ENCODE data around the gene DCC. TPM values are rescaled to one million over a fixed set of nuclear protein-coding genes. Genes with fewer than 3 reads are reported as not detected.

The DCC gene
- total RNA-seq, 1 donor from 2014 or later, result 0.24 TPM

- H3K27me3 Mint-ChIP-seq (ENCODE audit: unreplicated experiment), result no peaks in the 10 kb centered on the region
- no peaks in the 10 kb centered on the region for H3K36me3 Mint-ChIP-seq (ENCODE audit: unreplicated experiment)
- DNase-seq (ENCODE audit: extremely low spot score, unreplicated experiment), result no peak
- H3K4me3 Mint-ChIP-seq (ENCODE audit: unreplicated experiment), result no peak overlapping the region
- peaks cover 20% of the 10 kb centered on the region for H3K9me3 Mint-ChIP-seq (ENCODE audit: unreplicated experiment)
- no peak overlapping the region for H3K27ac Mint-ChIP-seq (ENCODE audit: unreplicated experiment)
- no peaks in the 10 kb centered on the region for H3K4me1 Mint-ChIP-seq (ENCODE audit: unreplicated experiment)
- TF ChIP-seq, protein P1, sequence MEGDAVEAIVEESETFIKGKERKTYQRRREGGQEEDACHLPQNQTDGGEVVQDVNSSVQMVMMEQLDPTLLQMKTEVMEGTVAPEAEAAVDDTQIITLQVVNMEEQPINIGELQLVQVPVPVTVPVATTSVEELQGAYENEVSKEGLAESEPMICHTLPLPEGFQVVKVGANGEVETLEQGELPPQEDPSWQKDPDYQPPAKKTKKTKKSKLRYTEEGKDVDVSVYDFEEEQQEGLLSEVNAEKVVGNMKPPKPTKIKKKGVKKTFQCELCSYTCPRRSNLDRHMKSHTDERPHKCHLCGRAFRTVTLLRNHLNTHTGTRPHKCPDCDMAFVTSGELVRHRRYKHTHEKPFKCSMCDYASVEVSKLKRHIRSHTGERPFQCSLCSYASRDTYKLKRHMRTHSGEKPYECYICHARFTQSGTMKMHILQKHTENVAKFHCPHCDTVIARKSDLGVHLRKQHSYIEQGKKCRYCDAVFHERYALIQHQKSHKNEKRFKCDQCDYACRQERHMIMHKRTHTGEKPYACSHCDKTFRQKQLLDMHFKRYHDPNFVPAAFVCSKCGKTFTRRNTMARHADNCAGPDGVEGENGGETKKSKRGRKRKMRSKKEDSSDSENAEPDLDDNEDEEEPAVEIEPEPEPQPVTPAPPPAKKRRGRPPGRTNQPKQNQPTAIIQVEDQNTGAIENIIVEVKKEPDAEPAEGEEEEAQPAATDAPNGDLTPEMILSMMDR (IDR thresholded peaks at IDR 0.05), result no peak
Observed at GRCh38 chr18:53556450-53556849, 1216.5 kb downstream of the DCC start.

GRCh38 chr18:53560546-53560945 lies 1220.5 kb downstream of the DCC start:
- H3K9me3 Mint-ChIP-seq (ENCODE audit: unreplicated experiment), result peaks cover 30% of the 10 kb centered on the region
- H3K27ac Mint-ChIP-seq (ENCODE audit: unreplicated experiment), result no peak overlapping the region
- H3K36me3 Mint-ChIP-seq (ENCODE audit: unreplicated experiment), result no peaks in the 10 kb centered on the region
- DNase-seq (ENCODE audit: extremely low spot score, unreplicated experiment), result no peak
- TF ChIP-seq, protein P1 (IDR thresholded peaks at IDR 0.05), result no peak
- H3K27me3 Mint-ChIP-seq (ENCODE audit: unreplicated experiment), result no peaks in the 10 kb centered on the region
- H3K4me1 Mint-ChIP-seq (ENCODE audit: unreplicated experiment), result no peaks in the 10 kb centered on the region
- H3K4me3 Mint-ChIP-seq (ENCODE audit: unreplicated experiment), result no peak overlapping the region

GRCh38 chr18:53566626-53567025 lies 1226.6 kb downstream of the DCC start:
- no peak for DNase-seq (ENCODE audit: extremely low spot score, unreplicated experiment)
- Mint-ChIP-seq H3K4me3 (ENCODE audit: unreplicated experiment) (no peak overlapping the region), H3K27me3 (ENCODE audit: unreplicated experiment) (no peaks in the 10 kb centered on the region), H3K9me3 (ENCODE audit: unreplicated experiment) (peaks cover 8% of the 10 kb centered on the region), H3K27ac (ENCODE audit: unreplicated experiment) (no peak overlapping the region), H3K36me3 (ENCODE audit: unreplicated experiment) (no peaks in the 10 kb centered on the region), H3K4me1 (ENCODE audit: unreplicated experiment) (no peaks in the 10 kb centered on the region)
- TF ChIP-seq, protein P1 (IDR thresholded peaks at IDR 0.05), result no peak

DNA sequence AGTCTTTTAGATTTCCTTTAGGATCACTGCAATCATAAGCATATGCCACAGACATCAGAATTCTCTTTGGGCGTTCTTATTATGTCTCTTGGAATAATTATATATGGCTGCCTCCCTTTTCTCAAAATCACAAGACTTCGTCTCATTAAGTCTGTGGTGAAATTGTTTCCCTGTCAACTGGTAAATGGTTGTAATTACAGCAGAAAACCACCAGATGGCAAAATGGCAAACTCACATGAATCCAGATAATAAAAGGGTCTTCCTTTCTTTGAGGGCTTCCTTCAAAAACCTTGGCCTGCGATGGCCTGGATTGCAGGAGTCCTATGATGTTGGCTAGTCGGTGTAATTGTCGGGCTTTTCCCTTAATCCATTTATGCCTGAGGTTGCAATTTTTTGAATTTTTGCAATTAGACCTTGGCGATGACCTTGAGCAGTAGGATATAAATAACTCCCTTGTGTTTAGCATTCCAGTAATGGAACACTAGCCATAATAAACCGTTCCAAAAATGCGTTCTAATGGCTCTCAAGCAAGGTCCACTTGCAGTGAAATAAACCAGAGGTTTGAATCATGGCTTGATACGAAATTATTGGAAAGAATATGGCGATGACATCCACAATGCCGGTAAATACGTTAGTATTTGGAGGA lies 1228.1 kb downstream of the DCC start:
- H3K27me3 Mint-ChIP-seq (ENCODE audit: unreplicated experiment), result no peaks in the 10 kb centered on the region
- no peak for DNase-seq (ENCODE audit: extremely low spot score, unreplicated experiment)
- no peak overlapping the region for H3K27ac Mint-ChIP-seq (ENCODE audit: unreplicated experiment)
- TF ChIP-seq, protein P1 (IDR thresholded peaks at IDR 0.05), result peak; percentile 66
- no peak overlapping the region for H3K4me3 Mint-ChIP-seq (ENCODE audit: unreplicated experiment)
- H3K4me1 Mint-ChIP-seq (ENCODE audit: unreplicated experiment), result no peaks in the 10 kb centered on the region
- peaks cover 5% of the 10 kb centered on the region for H3K9me3 Mint-ChIP-seq (ENCODE audit: unreplicated experiment)
- no peaks in the 10 kb centered on the region for H3K36me3 Mint-ChIP-seq (ENCODE audit: unreplicated experiment)

Small RNA genes within 50 kb of the gene (microRNA-seq; reads per million reads assigned to microRNA genes)
- gene MIR4528 (ENCODE audit: unreplicated experiment), result not detected
